ENCODE measurements around the gene UMODL1. TPM values are rescaled to one million over a fixed set of nuclear protein-coding genes. Genes with fewer than 3 reads are reported as not detected.

UMODL1 gene
- total and polyA plus RNA-seq, 3 donors from 2014 or later, result 1.7 to 7.8 (median 6.8) TPM

GRCh38 chr21:42080788-42081083 lies 9.6 kb downstream of the UMODL1 start:
- Histone ChIP-seq H3K4me1 (no peaks in the 10 kb centered on the region), H3K4me3 (no peak overlapping the region), H3K27me3 (no peaks in the 10 kb centered on the region), H3K36me3 (ENCODE audit: low read depth, missing control alignments) (no peaks in the 10 kb centered on the region), H3K9me3 (no peaks in the 10 kb centered on the region), H3K27ac (no peak overlapping the region)
- intact Hi-C loops (cut with DNase I; ENCODE audit: low total_unique reads), result no loop called here
- no peak for TF ChIP-seq CTCF (IDR thresholded peaks at IDR 0.05)
- no peak for TF ChIP-seq POLR2A (IDR thresholded peaks at IDR 0.05)
- WGBS, 2 donors, result 84 to 92% methylated on average over 6 of the region's 6 CpGs
- no peak for DNase-seq

- WGBS, 2 donors, result 77 to 85% methylated on average over 4 to 8 of the region's 8 CpGs
- Histone ChIP-seq H3K4me1 (no peaks in the 10 kb centered on the region), H3K27me3 (no peaks in the 10 kb centered on the region), H3K4me3 (no peak overlapping the region), H3K36me3 (ENCODE audit: low read depth, missing control alignments) (no peaks in the 10 kb centered on the region), H3K9me3 (no peaks in the 10 kb centered on the region), H3K27ac (no peak overlapping the region)
- no peak for DNase-seq
- intact Hi-C loops (cut with DNase I; ENCODE audit: low total_unique reads), result no loop called here
- TF ChIP-seq CTCF (IDR thresholded peaks at IDR 0.05) (no peak), POLR2A (IDR thresholded peaks at IDR 0.05) (no peak)
These were observed 10.0 kb downstream of the UMODL1 start for GRCh38 chr21:42081138-42081537.

GRCh38 chr21:42081931-42082381 lies 10.8 kb downstream of the UMODL1 start:
- no peak overlapping the region for H3K4me3 ChIP-seq
- intact Hi-C loops (cut with DNase I; ENCODE audit: low total_unique reads), result no loop called here
- no peaks in the 10 kb centered on the region for H3K36me3 ChIP-seq (ENCODE audit: low read depth, missing control alignments)
- DNase-seq, result no peak
- H3K4me1 ChIP-seq, result no peaks in the 10 kb centered on the region
- no peaks in the 10 kb centered on the region for H3K9me3 ChIP-seq
- H3K27ac ChIP-seq, result no peak overlapping the region
- 74 to 78% methylated on average over 11 to 18 of the region's 18 CpGs for WGBS, 2 donors
- TF ChIP-seq CTCF (IDR thresholded peaks at IDR 0.05) (no peak), POLR2A (IDR thresholded peaks at IDR 0.05) (no peak)
- no peaks in the 10 kb centered on the region for H3K27me3 ChIP-seq

GRCh38 chr21:42082501-42083360 lies 11.6 kb downstream of the UMODL1 start:
- intact Hi-C loops (cut with DNase I; ENCODE audit: low total_unique reads), result no loop called here
- 81 to 84% methylated on average over 14 to 22 of the region's 22 CpGs for WGBS, 2 donors
- no peaks in the 10 kb centered on the region for H3K36me3 ChIP-seq (ENCODE audit: low read depth, missing control alignments)

More at GRCh38 chr21:42082501-42083360, 11.6 kb downstream of the UMODL1 start:
- no peak overlapping the region for H3K4me3 ChIP-seq
- no peak for DNase-seq
- TF ChIP-seq CTCF (IDR thresholded peaks at IDR 0.05) (no peak), POLR2A (IDR thresholded peaks at IDR 0.05) (no peak)
- no peaks in the 10 kb centered on the region for H3K4me1 ChIP-seq
- no peaks in the 10 kb centered on the region for H3K9me3 ChIP-seq
- H3K27me3 ChIP-seq, result no peaks in the 10 kb centered on the region
- H3K27ac ChIP-seq, result no peak overlapping the region

Data from testis (tissue), 3 donors.